OCI-M2 (cell line): ENCODE data around the gene CDK10.

Experiments used
- DNase-seq: peaks from one replicate; lab custom pipeline; 2025; ENCODE audit not compliant: unreplicated experiment; lab: John Stamatoyannopoulos, UW

Gene CDK10

DNA sequence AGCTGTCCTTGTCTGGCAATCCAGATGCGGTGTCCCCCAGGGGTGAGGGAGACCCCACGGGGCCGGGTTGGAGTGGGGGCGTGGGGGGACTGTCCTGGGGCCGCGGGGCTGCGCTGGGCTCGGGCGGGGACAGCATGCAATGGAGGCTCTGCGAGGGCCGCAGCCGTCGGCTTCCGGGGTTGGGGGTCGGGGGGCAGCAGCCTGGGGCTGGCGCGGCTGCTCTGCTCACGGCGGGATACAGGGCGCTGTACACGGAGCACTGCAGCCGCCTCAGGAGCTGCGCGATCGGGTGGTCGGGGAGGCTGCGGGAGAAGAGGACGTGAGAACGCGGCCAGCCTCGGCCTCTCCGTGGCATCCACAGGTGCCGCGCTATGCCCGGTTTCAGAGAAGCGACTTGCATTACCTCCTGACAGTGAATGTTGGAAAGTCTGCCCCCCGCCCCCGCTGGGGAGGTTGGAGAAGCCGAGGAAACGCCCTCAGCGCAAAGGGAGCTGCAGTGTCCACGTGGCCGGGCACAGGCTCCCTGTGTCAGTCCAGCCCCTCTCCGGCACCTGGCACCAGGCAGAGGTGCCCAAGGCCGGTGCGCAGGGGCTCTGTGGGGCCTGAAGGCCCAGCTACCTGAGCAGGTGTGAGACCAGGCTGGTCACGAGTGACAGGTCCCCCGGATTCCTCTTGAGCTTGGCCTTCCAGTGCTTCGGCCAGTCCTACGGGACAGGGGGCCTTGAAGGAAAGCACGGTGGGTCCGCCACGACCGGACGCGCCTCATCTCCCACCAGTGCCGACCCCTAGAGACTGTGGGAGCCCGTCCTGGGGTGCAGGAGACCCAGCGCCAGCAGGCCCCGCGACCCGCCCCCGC, 24.4 kb downstream of the CDK10 start:
- no peak for DNase-seq

DNA sequence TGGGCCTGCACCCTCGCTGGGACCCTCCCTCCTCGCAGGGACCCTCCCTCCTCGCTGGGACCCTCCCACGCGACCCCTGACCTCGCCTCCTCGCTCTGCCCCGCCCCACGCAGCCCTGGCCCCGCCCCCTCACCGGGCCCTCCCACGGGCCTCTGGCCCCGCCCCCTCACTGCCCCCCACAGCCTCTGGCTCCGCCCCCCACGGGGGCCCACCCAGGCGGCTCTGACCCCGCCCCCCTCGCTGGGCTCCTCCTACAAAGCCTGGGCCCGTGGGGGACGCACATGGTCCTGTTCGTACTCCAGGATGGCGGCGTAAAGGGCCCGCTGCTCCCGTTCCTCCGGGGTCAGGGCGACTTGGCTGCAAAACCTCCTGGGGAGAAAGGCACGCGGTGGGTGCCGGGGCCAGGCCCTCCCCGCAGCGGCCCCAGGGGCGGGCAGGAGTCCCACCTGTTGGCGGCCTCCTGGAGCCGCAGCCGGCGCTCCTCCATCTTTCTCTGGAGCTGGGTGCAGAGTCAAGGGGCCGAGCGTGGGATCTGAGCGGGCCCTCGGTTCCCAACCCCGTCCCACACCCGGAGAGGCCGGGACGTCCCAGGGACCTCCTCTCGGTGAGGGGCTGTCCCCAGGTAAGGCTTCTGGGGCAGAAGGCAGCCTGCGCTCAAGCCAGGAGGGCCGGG, 25.2 kb downstream of the CDK10 start:
- DNase-seq: no peak

DNA sequence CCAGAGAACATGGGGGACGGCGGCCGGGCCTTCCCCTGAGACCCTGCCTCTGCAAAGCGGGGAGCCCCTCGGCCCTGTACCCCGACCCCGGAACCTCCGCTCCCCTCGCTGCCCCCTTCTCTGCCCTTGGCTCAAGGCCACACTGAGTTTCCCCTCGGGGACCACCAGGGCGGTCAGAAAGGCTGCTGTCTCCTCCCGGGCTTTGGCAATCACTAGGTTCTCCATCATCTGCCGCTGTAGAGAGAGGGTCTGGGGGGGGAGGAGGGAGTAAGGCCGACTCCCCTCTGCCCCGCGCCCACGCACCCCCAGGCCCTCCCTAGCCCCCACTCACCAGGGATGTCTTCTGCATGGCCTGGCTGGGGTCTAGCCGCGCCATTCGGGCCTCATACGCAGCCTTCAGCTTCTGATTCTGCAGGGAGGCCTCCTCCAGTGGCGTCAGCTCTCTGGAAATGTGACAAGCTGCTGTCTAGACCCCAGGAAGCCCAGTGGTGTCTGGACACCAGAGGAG, 25.8 kb downstream of the CDK10 start:
- no peak for DNase-seq

DNA sequence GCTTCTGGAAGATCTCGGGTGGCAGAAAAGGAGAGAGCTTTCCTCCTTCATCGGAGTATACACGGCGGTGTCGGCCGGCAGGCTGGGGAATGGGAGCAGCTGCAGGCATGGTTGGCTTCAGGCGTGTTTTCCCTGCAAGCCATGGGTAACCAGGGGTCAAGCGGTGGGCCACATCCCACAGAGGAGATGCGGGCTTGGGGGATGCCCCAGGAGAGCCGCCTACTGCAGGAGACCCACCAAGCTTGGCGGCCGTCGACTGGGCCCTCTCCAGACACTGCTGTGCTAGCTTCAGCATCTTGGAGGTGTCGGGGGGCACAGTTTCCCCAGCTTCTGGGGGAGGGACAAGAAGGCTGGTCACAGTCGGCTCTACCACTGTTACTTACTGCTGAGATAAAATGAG, 30.0 kb downstream of the CDK10 start:
- DNase-seq: no peak

DNA sequence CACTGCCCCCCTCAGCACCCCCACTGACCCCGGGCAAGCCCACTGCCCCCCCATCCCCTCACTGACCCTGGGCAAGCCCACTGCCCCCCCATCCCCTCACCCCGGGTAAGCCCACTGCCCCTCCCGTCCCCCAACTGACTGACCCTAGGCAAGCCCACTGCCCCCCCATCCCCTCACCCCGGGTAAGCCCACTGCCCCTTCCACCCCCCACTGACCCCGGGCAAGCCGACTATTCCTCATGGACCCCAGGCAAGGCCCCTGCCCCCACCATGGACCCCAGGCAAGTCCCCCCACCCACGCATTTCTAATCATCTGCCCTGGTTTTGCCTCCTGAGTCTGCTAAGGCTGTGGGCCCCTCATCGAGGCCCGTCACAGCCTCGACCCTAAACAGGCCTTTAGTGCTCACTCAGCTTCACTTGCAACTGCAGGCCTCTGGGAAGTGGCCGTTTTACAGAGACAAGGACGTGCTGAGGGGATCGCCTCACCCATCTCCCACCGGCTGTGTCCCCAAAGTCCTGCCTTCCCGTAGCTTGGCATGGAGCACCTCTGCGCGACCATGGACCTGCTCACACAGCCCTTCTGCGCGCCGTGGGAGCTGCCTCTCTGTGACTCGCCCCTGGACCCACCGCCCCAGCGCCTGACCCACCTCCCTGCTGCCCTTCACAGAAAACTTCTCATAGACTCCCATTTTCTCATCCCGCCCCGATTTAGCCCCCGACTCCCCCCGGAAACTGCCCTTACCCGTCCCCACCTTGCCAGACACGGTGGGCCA, 30.6 kb downstream of the CDK10 start:
- no peak for DNase-seq

DNA sequence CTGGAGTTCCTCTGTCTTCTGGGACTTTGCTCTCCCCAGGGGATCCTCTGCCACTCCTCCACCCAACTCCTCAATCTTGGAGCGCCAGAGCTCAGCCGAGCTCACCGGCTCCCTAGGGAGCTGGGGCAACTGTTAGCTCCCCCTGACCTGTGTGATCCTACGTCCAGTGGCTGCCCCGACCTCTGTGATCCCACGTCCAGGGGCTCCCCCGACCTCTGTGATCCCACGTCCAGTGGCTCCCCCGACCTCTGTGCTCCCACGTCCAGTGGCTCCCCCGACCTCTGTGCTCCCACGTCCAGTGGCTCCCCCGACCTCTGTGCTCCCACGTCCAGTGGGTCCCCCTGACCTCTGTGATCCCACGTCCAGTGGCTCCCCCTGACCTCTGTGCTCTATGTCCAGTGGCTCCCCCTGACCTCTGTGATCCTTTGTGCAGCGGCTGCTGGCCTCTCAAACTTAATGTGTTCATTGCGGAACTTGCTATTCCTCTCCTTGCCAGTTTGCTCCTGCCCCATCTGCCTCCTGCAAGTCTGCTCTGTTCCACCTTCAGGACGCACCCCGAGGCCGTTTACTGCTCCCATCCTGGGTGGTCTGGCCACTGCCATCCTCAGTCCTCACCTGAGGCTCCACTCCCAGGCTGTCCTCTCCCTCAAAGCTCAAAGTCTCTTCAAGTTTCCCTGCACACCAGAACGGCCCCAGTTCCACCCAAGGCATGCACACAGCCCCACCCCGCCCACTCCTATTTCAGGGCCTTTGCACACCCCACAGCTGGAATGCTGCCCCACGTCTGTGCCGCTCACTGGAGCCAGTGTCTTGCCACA, 31.4 kb downstream of the CDK10 start:
- no peak for DNase-seq

DNA sequence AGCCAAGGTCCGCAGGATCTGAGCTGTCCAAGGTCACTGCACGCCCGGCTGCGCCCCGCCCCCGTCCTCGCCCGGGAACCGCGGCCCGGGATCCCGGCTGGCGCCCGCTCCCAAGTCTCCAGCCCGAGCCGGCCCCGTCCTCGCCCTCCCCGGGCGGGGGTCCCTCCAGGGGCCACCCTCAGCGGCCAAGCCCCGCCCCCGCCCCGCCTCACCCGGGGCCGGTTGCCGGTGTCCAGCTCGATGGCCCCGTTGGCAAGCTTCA, 34.0 kb downstream of the CDK10 start:
- DNase-seq: no peak

DNA sequence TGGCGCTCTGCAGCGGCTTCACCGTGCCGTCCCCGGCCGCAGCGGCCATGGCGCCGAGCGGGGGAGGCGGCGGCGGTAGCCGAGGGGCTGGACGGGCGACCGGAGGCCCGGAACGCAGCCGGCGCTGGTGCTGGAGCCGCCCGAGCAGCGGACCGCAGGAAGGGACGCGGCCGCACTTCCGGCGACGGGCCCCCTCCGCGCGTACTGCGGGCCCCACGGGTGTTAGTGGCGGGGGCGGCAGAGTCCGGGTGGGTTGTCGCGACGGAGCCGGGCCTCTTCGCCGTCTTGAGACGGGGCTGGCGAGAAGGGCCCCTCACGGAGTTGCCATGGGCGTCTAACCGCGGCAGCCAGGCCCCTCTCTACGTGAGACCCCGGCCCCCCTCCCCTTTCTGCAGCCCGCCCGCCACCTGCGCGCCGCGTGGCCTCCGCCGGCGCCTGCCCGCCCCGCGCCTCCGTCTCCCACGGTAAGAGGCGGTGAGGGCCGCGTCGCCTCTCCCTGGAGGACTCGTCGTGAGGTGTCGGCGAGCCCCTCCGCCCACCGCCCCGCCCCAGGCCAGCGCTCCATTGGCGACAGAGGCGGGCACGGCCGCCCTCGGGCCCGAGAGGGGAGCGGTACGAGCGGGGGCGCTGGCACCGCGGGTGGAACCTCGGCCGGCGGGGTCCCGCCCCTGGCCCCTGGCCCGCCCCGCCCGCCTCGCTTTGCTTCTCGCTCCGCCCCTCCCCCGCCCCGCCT, 34.5 kb downstream of the CDK10 start, which contains the start of the genes VPS9D1 and ZNF276:
VPS9D1 (minus strand) TSS at position 86 of the 733 bp plus-strand sequence; CDS start at position 49, 37 bp downstream.
ZNF276 (plus strand) TSS at position 725 of the 733 bp plus-strand sequence. CDS start 104 bp downstream, outside the sequence.
- no peak for DNase-seq

DNA sequence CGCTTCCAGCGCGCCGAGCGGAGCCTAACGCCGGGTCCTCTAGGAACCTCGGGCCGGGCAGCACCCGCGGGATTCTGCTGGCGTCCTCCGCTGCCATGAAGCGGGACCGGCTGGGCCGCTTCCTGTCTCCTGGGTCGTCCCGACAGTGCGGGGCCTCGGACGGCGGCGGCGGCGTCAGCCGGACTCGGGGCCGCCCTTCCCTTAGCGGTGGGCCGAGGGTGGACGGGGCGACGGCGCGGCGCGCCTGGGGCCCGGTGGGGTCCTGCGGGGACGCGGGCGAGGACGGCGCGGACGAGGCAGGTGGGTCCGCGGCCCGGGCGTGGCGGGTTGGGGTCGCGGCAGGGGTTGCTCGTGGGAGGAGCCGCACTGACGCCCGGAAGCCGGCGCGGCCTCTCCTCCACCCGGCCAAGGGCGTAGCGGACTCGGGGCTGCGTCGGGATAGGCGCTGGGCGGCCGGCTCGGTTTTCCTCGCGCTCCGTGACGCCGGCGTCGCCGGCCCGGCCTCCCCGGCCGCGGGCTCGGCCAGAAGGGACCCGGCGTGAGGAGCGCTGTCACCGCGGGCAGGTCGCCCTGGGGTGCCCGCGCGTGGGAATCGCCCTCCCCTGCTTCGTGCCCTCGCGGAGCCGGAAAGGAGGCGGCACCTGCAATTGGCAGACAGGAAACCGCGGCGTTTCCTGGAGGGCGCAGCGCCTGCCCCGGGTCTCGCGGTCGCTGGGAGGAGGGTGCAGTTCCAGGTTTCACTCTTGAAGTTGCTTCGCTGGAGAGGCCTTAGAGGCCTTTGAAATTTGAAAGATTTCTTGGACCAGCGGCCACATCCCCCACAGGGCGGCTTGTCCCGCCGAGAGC, 35.3 kb downstream of the CDK10 start:
- DNase-seq: no peak

DNA sequence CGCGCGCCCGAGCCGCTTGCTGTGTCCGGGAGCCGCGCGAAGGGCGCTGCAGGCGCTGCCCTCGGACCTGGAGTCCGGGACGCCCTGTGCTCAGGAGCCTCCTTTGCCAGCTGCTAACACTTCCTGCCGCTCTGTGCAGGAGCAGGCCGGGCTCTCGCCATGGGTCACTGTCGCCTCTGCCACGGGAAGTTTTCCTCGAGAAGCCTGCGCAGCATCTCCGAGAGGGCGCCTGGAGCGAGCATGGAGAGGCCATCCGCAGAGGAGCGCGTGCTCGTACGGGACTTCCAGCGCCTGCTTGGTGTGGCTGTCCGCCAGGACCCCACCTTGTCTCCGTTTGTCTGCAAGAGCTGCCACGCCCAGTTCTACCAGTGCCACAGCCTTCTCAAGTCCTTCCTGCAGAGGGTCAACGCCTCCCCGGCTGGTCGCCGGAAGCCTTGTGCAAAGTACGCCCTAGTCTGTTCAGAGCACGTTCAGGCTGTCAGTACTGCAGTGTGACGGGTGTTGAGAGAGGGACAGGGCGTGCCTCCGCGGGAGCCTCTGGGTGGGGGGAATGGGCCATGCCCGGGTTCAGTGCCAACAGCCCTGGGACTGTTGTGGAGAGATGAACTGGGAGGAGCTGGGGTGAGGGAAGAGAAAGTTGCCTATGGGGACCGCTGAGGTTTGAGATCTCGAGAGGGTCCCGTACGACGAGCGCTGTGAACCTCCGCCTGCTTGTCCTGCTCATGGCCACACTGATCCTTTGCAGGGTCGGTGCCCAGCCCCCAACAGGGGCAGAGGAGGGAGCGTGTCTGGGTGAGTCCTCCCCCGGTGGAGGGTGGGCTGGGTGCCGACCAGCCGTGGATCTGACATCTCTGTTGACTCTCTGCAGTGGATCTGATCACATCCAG, 36.1 kb downstream of the CDK10 start:
- no peak for DNase-seq

DNA sequence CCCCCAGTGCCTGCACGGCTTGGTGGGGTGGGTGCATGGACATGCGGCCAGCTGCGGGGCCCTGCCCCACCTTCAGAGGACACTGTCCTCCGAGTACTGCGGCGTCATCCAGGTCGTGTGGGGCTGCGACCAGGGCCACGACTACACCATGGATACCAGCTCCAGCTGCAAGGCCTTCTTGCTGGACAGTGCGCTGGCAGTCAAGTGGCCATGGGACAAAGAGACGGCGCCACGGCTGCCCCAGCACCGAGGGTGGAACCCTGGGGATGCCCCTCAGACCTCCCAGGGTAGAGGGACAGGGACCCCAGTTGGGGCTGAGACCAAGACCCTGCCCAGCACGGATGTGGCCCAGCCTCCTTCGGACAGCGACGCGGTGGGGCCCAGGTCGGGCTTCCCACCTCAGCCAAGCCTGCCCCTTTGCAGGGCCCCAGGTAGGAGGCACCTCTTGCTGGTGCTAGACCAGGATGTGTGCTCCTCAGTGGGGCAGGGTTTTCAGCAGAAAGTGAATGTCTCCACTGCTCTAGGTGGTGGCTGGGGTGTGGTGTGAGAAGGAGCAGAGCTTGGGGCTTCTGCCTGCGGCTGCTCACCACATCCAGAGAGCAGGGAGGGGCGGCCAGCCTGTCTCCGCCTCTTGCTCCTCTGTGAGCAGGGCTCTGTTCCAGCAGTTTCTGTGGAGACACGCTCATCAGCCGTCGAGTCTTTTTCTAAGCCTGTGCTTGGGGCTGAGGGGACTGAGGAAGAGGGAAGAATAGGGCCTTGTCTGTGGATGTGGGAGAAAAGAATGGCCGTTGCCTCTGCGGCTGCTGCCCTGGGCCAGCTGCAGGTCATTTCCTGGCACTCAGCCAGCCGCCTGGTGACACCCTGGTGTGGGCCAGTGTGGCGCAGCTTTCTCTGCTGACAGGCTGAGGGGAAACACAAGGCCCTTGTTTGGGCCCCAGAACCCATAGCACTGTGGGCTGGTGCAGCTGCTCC, 37.1 kb downstream of the CDK10 start:
- DNase-seq: no peak

DNA sequence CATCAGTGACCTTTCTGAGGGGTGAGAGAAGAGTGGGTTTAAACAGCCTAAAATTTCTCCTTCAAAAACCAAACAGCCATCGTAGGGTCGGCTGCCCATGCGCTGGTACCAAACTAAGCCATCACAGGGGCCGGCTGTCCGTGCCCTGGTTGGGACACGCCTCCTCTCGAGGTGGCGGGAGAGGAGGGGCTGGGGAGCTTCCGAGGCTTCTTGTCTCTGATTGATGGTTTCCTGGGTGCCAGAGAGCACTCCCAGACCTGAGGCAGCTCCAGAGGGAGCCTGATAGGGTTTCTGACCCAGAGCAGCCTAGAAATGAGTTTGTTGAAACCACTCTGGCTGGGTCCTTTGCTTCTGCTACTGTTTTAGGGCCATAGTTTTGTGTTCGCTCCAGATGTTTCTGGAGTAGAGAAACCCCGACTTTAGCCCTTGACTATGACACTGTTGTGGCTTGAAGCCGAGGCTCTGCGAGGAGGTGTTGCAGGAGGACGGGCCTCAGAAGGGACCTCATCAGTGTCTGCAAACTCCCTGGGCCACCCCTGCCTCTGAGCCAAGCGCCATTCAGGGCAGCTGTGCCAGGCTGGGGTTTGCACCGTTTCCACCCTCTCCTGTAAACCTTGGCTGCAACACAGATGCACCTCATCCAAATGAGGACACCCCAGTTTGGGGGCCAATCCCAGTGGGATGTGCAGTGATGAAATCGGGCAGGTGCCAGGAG, 41.1 kb downstream of the CDK10 start:
- no peak for DNase-seq

DNA sequence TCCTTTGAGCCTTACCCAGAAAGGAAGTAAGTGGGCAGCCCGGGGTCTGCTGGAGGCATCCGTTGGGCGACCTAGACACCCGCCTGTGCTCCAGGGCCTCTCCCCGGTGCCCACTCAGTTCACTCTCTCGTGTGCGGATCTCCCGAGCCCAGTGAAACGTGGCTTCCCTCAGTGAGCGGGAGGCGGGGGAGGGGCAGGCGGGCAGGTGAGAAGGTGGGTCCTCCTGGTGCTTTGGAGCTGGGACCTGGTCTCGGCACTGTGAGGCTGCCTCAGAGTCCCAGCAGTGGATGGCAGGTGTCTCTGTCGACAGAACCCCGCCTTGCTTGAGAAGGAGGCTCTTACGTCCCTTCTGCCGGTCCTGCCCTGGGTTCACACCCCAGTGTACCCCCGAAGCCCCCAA, 42.8 kb downstream of the CDK10 start:
- DNase-seq: no peak

DNA sequence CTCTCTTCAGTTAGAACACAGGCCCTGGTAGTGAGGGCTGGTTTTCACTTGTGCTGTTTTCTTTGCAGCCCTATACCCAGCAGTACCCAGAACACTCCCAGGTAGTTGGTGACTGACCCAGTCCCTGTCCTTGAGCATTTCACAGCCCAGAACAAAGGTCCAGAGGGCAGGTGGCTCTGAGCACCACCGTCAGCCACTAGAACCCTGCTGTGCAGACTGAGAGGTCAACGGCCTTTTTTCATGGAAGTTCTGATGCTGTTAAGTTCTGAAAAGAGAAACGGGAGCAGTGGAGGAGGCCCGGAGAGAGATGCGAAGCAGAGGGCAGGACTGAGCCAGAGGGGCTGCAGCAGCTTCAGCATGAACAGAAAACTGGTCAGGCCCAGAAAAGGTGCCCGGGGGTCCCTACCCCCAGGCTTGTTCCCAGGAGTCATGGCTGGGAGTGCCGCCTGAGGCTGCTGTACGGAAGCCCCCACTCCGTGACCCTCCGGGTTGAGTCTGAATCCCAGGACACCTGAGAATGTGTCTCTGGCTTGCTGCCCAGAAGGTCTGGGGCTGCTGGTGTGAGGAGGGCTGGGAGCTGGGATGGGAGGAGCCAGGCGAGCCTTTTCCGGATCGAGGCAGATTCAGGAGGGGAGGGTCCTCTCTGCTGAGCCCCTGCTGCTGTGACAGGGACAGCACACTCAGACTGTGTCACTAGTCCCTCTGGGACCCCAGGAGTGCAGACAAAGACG, 43.5 kb downstream of the CDK10 start:
- no peak for DNase-seq

DNA sequence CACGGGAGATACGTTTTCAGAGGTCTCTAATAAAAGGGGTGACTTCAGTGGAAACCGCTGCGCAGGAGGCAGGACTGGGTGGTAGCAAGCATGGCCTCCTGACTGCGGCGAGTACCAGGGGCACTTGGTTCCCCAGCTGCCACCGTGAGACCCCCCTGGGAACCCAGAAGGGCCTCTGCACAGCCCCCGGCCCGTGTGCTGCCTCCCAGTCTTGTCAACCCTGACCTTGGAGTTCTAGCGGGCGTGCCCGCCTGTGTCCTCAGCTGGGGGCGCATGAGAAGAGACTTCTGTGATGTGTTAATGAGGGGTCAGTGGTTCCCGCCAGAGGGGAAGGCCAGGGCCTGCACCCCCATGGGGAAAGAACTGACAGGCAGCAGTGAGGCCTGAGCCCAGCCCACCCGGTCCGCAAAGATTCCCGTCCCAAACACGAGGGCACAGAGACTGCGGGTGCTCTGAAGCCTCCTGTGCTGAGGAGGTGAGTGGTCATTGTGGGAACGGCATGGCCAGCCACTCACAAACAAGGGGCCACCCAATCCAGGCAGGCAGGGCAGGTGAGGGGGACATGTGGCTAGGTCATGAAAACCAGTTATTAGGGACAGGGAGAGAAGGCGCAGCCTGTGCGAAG, 44.2 kb downstream of the CDK10 start:
- no peak for DNase-seq
